ENCODE results near the gene ZDHHC23.

DNA sequence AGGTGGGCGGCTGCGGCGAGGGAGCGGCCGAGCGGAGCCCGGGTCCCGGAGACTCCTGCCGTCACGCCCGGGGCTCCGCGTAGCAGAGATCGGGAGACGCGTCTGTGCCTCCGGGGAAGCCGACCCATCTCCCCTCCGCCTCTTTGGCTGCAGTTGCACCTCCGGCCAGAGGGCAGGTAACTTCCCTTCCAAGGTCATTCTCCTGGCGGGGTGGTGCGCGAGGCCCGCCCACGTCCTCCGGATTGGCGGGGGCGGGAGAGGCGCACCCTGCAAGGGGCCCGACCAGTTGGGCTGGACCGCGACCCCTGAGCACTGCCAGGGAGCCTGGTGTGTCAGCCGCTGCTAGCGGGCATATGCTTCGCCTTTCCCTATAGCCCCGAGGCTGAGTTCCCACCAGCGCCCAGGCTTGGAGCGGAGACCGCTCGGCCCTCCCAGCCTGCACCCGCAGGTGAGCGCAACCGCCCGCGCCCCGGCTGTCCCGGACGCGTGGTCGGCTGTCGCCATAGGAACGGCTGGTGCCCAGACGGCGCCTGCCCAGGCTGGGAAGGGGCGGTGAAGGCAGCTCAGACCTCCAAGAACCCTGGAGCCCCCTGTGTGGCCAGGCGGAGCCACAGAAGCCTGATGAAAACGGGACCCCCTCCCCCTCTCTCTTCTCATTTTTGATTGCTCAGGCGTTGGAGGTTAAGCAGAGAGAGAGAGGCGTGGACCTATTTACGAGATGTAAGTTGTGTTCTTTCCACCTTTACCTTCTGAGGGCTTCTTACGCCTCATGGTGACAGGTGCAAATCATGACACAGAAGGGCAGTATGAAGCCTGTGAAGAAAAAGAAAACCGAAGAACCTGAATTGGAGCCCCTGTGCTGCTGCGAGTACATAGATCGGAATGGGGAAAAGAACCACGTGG is 453 bp downstream of the ZDHHC23 start:
- TF ChIP-seq, protein P1, sequence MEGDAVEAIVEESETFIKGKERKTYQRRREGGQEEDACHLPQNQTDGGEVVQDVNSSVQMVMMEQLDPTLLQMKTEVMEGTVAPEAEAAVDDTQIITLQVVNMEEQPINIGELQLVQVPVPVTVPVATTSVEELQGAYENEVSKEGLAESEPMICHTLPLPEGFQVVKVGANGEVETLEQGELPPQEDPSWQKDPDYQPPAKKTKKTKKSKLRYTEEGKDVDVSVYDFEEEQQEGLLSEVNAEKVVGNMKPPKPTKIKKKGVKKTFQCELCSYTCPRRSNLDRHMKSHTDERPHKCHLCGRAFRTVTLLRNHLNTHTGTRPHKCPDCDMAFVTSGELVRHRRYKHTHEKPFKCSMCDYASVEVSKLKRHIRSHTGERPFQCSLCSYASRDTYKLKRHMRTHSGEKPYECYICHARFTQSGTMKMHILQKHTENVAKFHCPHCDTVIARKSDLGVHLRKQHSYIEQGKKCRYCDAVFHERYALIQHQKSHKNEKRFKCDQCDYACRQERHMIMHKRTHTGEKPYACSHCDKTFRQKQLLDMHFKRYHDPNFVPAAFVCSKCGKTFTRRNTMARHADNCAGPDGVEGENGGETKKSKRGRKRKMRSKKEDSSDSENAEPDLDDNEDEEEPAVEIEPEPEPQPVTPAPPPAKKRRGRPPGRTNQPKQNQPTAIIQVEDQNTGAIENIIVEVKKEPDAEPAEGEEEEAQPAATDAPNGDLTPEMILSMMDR (IDR thresholded peaks at IDR 0.05): peak in 1 of 4 donors; percentile 2
- no peak for TF ChIP-seq POLR2A (IDR thresholded peaks at IDR 0.05)
